Stomach smooth muscle (tissue), 2 donors: ENCODE results near the gene SLC30A9.

ENCODE experiments used
- H3K27ac ChIP-seq: one replicate; pipeline ENCODE4 v1.7.0; 2013; ENCODE audit warnings: mild to moderate bottlenecking, low read length, inconsistent platforms
- H3K27me3 ChIP-seq, 2 donors: one replicate each; pipeline ENCODE4 v1.7.0; 2013; ENCODE audit warnings: low read length in 2 of 2; ENCODE audit not compliant: insufficient read depth in 2 of 2, control insufficient read depth in 1 of 2
- H3K36me3 ChIP-seq, 2 donors: one replicate each; pipeline ENCODE4 v1.7.0; 2013; ENCODE audit warnings: low read length in 2 of 2; ENCODE audit not compliant: control insufficient read depth in 2 of 2, insufficient read depth in 2 of 2
- H3K4me1 ChIP-seq: one replicate; pipeline ENCODE4 v1.7.0; 2013; ENCODE audit warnings: low read length; ENCODE audit not compliant: control insufficient read depth, insufficient read depth
- H3K4me3 ChIP-seq, 2 donors: one replicate each; pipeline ENCODE4 v1.7.0; 2013; ENCODE audit warnings: low read length in 2 of 2
- H3K9ac ChIP-seq, 2 donors: one replicate each; pipeline ENCODE4 v1.7.0; 2013; ENCODE audit warnings: low read length in 2 of 2, mild to moderate bottlenecking in 1 of 2
- H3K9me3 ChIP-seq, 2 donors: one replicate each; pipeline ENCODE4 v1.7.0; 2013; ENCODE audit warnings: low read length in 2 of 2; ENCODE audit not compliant: control insufficient read depth in 2 of 2
- donor health status: healthy.
- donor health status: Pancreatic carcinoma.

The SLC30A9 gene

GRCh38 chr4:42133006-42133405, 142.7 kb downstream of the SLC30A9 start:
- Histone ChIP-seq H3K9me3 (no peaks in the 10 kb centered on the region), H3K27ac (no peak overlapping the region), H3K4me1 (no peaks in the 10 kb centered on the region), H3K36me3 (no peaks in the 10 kb centered on the region), H3K9ac (no peak overlapping the region), H3K27me3 (no peaks in the 10 kb centered on the region), H3K4me3 (no peak overlapping the region)

GRCh38 chr4:42136371-42136770, 146.0 kb downstream of the SLC30A9 start:
- Histone ChIP-seq H3K27ac (no peak overlapping the region), H3K9ac (no peak overlapping the region), H3K9me3 (no peaks in the 10 kb centered on the region), H3K4me3 (no peak overlapping the region), H3K36me3 (no peaks in the 10 kb centered on the region), H3K27me3 (no peaks in the 10 kb centered on the region), H3K4me1 (no peaks in the 10 kb centered on the region)
